GM21619 (cell line): ENCODE data around the gene IREB2.
"Not testable (repeated sequence)": the region's sequence is repeated elsewhere in the genome, so short reads cannot be mapped to it uniquely, and the experiment has no call there.

Experiments used
- ATAC-seq: cut with Tn5 transposase; IDR thresholded peaks from one replicate; pipeline ENCODE4 v1.9.1; 2021; ENCODE audit not compliant: unreplicated experiment

Gene IREB2, protein sequence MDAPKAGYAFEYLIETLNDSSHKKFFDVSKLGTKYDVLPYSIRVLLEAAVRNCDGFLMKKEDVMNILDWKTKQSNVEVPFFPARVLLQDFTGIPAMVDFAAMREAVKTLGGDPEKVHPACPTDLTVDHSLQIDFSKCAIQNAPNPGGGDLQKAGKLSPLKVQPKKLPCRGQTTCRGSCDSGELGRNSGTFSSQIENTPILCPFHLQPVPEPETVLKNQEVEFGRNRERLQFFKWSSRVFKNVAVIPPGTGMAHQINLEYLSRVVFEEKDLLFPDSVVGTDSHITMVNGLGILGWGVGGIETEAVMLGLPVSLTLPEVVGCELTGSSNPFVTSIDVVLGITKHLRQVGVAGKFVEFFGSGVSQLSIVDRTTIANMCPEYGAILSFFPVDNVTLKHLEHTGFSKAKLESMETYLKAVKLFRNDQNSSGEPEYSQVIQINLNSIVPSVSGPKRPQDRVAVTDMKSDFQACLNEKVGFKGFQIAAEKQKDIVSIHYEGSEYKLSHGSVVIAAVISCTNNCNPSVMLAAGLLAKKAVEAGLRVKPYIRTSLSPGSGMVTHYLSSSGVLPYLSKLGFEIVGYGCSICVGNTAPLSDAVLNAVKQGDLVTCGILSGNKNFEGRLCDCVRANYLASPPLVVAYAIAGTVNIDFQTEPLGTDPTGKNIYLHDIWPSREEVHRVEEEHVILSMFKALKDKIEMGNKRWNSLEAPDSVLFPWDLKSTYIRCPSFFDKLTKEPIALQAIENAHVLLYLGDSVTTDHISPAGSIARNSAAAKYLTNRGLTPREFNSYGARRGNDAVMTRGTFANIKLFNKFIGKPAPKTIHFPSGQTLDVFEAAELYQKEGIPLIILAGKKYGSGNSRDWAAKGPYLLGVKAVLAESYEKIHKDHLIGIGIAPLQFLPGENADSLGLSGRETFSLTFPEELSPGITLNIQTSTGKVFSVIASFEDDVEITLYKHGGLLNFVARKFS

DNA sequence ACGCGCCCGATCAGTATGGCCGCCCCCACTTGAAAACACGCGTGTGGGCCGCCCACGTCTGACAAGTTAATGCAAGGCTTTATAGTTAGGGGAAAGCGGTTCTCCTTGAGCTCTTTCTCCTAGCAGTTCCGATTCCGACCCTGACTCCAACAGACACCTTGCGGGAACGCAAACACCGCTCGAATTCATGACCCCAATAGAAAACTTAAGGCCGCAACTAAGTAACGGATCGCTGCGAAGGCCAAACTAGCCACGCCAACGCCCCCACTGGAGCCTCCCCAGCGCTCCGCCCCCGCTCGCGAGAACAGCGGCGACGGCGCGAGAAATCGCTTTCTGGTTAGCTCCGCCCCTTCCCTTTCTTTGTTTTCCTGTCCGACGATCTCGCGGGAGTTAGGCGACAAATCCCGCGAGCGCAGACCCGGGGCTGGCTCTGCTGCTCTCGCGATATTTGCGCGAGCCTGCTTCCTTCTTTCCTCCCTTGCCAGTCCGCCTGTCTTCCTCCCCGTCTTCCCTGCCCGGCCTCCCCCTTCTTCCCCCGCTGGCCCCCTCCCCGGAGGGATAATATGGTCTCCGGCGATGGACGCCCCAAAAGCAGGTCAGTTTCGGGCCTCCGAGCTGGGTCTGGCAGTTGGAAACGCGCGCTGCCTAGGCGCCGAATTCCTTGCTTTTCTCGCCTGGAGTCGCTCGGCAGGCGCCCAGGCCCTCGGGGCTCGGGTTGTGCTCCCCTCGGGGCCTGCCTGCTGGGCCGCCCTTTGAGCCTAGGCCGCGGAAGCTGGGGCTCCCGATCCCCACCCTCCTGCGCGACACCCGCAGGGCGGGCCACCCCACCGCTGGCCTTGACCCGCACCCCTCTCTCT lies at the start of gene IREB2:
IREB2 (plus strand) TSS at position 455 of the 857 bp plus-strand sequence; CDS start at position 577, 122 bp downstream.
- ATAC-seq, result peak; percentile 73

- ATAC-seq, result no peak
These were observed 49.2 kb upstream of the IREB2 start for GRCh38 chr15:78388865-78389264.

GRCh38 chr15:78389322-78389721 lies 48.7 kb upstream of the IREB2 start:
- no peak for ATAC-seq

- no peak for ATAC-seq
These were observed 48.3 kb upstream of the IREB2 start for GRCh38 chr15:78389738-78390137.

DNA sequence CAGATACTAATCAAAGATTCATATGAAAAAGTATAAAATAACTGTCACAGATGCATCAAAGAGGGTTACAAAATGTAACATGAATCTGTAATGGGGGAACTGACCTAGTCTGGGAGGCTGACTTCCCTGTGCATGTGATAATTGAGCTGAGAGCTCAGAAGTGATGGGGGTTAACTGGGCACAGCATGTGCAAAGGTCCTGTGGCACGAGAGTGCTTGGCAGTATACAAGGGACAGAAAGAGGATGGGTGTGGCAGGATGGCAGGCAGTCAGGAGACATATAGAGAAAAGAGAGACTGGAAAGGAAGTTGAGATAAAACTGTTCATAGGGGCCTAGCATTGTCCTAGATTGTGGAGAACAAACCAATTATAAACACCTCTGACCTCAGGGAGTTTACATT lies 47.8 kb upstream of the IREB2 start:
- ATAC-seq, result no peak

DNA sequence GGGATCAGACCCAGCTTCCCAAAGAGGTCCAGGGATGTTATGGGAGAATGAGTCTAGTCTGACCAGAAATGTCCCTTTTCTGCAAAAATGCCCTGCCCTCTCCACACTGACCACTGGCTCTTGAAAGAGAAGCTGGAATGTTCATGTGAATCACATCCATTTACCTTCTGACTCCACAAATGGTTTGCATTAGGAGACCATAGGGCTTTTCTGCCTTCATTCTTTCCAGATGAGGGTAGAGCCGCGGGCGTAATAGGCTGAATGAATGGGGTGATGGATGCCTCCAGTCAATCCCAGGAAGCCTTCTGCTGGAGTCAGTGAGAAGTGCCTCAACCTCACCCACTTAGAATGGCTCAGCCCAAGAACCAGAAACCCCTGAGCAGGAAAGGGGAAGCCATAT lies 47.2 kb upstream of the IREB2 start:
- ATAC-seq, result no peak

DNA sequence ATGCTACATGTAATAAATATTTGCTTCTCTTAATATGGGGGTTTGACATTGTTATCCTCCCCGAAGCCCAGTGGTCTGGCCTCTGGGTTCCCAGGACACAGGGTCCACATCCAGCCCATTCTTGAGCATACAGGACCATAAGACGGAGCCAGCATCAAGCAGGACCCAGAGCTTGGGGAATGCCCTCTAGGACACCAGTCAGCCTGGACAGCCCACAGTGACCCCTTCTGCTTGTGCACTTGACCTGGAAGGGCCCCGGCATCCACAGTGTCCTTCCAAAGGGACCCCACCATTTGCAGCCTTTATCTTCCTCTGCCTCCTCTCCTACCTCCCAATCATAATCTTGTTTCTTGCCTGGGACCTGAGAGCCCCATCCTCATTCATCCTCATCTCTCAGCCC lies 46.2 kb upstream of the IREB2 start:
- no peak for ATAC-seq

DNA sequence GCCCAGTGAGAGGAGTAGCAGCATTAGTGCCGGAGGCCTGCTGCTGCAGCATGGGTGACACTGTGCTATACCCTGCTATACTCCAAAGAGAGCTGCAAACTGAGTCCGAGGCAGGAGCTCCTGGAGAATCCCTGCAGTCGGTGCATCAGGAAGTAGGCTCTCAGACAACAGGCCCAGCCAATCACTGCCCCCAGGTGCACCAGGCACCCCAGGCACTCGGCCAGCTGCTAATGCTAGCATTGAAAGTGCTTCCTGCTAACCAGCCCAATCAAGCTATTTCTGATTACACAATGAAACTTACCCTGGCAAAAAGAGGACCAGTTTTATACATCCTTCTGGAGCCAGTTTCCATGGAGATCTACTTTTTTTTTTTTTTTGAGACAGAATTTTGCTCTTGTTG lies 45.6 kb upstream of the IREB2 start:
- ATAC-seq, result no peak

DNA sequence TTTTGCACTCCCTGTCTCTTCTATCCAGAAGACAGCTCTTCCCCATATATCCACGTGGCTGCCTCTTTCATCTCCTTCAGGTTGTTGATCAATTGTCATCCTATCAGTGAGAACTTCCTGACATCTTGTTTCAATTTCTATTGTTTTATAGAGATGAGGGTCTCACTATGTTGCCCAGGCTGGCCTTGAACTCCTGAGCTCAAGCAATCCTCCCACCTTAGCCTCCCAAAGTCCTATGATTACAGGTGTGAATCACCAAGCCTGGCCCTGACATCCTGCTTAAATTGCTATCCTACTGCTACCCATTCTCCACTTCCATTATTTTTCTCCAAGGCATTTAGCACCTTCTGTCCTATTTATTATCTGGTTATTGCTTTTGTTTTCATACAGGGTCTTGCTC lies 44.9 kb upstream of the IREB2 start:
- no peak for ATAC-seq

DNA sequence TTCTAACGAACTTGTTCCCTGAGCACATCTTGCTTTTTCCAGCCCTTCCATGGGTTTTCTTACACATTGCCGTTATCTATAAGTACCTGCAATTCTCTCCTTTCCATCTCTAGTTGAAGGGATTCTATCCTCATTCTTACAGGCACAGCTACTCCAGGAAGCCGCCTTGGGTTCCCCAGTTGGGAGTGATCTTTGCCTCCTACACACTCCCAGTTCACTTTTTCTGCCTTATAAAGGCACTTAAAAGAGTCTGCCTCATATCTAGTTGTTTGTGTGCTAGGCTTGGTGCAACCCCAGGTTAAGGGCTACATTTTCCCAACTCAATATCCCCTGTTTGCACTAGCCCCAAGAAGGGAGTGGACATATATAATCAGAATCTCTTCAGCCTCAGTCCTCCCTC lies 44.0 kb upstream of the IREB2 start:
- ATAC-seq, result no peak

- ATAC-seq, result no peak
These were observed 42.9 kb upstream of the IREB2 start for GRCh38 chr15:78394981-78395616.

DNA sequence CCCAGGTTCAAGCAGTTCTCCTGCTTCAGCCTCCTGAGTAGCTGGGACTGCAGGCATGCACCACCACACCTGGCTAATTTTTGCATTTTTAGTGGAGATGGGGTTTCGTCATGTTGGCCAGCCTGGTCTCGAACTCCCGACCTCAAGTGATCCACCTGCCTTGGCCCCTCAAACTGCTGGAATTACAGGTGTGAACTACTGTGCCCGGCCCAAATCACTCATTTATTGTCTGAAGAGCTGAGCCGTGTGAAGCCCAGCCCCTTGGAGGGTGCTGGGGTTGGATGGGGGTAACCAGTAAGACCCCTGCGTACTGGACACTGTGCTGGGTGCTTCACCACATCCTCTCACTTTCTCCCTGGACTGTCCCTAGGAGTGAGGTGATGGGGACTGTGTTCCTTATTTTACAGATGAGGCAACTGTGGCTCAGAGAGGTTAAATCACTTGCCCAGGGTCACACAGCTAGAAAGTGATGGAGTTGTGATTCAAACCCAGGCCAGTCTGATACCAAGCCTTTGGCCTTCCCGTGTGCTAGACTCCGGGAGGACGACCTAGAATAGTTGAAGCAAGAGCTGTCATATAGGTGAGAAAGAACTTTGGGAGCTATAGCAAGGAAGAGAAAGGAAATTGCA lies 41.7 kb upstream of the IREB2 start:
- no peak for ATAC-seq

- no peak for ATAC-seq
These were observed 41.0 kb upstream of the IREB2 start for GRCh38 chr15:78396976-78397375.

GRCh38 chr15:78397382-78397781 lies 40.6 kb upstream of the IREB2 start:
- no peak for ATAC-seq

DNA sequence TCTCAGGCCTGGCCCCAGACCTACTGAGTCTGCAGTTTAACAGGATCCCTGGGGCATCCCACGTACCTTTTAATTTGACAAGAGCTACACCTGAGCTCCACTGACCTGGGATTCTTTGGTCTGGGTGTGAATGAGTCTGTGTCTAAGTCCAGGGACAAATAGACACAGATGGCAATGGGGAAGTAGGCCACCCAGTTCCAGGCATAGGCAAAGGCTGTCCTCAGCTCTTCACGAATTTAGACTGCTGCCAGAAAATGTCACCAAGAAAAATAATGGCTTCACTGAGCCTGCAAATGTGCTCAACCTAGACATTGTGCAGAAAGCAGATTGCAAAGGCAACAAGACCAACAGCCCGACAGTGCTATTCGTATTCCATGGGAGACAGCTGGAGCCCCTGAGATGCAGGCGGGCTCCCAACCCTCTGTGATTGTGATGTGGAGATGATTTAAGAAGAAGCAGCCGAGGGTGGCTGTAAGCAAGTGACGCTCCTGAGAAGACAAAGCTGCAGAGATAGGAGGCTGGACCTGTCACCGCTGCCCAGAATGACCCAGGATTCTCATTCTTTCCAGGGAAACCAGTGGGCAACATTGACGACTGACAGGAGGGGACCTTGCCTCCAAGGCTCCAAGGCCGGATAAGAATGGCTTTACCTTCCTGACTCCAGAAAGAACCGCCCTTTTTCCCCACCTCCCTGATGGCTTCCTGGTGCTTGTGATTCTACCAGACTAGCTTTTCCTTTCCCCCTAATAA lies 39.8 kb upstream of the IREB2 start:
- no peak for ATAC-seq

- ATAC-seq, result no peak
These were observed 38.9 kb upstream of the IREB2 start for GRCh38 chr15:78399091-78399490.

DNA sequence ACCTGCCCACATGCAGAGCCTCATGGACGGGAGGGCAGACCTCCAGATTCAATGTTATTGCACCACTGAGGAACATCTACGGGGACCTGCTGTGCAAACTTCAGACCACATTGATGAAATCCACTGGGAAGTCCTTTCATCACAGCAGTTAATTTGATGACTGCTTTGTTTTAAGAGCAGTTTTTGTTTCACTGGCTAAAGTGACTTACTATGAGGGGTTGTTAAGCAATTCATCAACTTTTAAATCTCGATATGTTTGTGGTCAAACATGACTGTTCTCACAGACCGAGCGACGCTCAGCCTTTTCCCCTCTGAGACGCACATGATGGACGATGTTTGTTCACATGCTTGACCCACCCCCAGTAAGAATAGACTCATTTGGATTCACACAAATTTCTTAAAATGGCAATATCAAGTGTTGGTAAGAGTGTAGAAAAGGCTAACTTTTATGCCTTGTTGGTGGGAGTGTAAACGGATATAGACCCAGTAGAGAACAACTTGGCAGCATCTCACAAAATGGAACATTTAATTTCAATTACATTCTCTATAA lies 35.9 kb upstream of the IREB2 start:
- no peak for ATAC-seq

- ATAC-seq, result no peak
These were observed 33.9 kb upstream of the IREB2 start for GRCh38 chr15:78404125-78404524.

GRCh38 chr15:78404796-78405195 lies 33.2 kb upstream of the IREB2 start:
- ATAC-seq, result not testable (repeated sequence)
